GM19023 (cell line): ENCODE results near the gene TNIK.
A peak's percentile ranks its signal among the peaks of the same experiment; 100 is the strongest.

Experiments used
- ATAC-seq: cut with Tn5 transposase; IDR thresholded peaks from one replicate; pipeline ENCODE4 v1.9.1; 2021; ENCODE audit warnings: mild to moderate bottlenecking, moderate library complexity; ENCODE audit not compliant: unreplicated experiment

Gene TNIK

DNA sequence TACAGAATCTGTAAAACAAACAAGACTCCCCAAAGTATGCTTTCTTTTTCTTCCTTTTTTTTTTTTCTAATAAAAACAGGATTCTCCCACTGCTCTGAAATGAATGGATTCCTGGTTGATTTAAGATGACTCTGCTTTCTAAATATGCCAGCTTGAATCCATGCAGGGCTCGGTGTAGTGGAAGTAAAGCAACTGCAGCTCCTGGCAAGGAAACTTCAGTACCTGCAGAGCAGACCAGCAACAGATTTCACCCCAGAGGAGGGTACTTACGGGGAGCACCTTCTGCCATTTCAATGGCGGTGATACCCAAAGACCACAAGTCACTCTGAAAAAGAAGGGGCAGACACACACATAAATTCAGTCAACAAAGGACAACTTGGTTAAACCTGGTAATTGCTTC, 283.1 kb downstream of the TNIK start:
- no peak for ATAC-seq

- ATAC-seq = no peak
These were observed 283.8 kb downstream of the TNIK start for GRCh38 chr3:171176244-171176933.

DNA sequence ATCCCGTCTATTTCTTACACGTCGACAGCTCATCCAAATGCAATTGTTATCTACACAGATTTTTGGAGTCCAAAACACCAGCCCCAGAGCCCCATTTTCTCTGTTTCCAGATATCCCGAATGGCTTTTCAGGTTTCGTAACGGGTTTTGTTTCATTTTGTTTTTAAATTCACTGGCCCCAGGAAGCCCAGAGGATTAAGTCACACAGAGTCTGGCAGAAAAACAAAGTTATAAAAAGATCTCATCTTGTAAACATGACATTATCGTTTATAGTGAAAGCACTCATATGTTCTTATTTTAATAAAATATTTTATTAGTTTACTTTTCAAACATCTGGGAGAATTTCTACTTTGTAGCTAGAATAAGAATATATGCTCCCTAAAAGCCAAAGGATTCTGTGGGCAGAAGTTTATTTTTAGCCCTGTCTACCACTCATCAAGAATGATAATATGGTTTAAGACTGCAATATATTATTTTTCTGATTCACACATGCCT, 284.4 kb downstream of the TNIK start:
- no peak for ATAC-seq

- peak; percentile 53 for ATAC-seq
These were observed 286.5 kb downstream of the TNIK start for GRCh38 chr3:171173736-171174135.

GRCh38 chr3:171172070-171172469, 288.1 kb downstream of the TNIK start:
- no peak for ATAC-seq

DNA sequence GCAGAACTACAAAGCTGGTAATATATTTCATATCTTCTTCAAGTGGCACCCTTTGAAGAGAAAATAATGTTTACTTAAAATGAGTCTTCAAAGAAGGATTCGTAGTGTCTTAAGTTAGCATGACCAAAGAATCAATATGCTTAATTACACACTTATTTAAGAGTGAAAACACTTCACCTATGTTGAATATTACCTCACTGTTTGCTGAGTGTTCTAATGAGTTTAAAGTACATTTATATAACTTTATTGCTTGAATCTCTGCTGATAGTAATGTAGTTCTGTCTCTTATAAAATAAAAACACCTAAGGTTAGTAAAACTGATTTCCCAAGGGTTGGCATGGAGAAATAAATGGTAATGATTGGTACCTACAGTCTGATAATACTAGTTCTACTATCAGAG, 290.3 kb downstream of the TNIK start:
- ATAC-seq = no peak

GRCh38 chr3:171169443-171169842, 290.8 kb downstream of the TNIK start:
- ATAC-seq = no peak

DNA sequence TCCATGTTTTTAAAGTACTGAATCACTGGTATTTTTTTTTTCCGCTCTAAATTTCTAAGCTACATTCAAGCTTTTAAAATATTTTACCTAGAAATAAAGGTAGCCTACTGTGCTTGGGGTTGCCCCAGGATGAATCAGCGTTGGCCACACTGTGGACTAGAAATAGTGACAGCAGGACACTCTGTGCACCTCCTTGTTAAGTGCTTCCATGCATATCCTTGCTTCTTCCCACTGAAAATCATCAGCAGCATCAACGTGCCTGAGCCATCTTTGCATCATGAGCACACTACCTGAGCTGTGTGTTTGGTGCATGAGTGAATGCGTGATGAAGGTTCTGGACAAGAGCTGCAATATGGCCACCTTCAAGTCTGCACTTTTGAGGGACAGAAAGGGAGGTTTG, 291.7 kb downstream of the TNIK start:
- ATAC-seq = no peak

DNA sequence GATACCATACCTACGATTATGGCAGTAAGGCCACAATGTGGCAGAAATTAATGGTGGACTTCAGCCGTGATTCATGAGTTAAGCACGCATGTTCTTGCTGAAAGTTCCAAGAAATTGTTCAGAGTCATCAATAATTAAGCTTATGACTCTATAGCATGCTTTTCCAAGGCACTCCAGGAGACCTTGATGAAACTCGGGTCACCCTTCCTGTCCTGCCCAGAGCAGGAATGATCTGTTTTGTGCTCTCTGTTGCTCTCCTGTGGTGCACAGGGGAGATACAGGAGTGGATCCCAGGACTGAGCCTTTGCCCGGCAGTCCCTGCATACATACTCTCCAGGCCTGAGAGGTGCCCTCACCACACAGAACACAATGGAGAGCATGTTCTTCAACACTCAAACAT, 292.1 kb downstream of the TNIK start:
- no peak for ATAC-seq

DNA sequence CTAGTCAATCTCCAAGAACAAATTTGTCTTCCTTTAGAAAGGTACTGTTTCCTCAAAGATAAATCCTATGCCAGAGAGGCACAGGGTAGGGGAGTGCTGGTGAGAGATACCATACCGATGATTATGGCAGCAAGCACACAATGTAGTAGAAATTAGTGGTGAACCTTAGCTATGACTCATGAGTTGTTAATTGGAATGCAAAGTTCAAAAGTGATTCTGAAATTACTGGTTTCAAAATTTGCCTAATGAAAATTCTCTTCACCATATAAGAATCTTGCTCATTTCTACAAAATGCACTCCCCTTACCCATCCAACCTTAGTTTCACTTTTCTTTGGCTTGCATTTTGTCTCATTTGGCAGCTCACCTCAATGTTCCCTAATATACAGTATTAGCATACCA, 294.2 kb downstream of the TNIK start:
- ATAC-seq = peak; percentile 60

GRCh38 chr3:171165499-171165921, 294.7 kb downstream of the TNIK start:
- ATAC-seq = peak; percentile 56

DNA sequence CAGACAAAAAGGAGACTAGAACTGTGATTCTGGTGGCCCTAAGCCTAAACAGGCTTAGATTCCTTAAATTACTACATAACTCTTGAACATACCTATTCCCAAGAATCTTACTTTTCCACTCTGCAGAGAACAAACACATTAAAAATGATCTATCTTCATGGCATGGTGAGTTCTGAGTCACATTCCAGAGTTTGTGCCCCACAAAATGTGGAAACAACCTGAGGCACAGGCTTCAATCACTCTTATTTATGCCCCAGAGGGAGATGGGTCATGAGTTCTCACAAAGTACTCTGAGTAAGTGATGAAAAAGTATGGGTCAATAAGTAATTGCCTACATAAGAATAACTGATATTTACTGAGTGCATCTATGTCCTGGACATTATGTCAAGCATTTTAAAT, 296.1 kb downstream of the TNIK start:
- ATAC-seq = no peak

DNA sequence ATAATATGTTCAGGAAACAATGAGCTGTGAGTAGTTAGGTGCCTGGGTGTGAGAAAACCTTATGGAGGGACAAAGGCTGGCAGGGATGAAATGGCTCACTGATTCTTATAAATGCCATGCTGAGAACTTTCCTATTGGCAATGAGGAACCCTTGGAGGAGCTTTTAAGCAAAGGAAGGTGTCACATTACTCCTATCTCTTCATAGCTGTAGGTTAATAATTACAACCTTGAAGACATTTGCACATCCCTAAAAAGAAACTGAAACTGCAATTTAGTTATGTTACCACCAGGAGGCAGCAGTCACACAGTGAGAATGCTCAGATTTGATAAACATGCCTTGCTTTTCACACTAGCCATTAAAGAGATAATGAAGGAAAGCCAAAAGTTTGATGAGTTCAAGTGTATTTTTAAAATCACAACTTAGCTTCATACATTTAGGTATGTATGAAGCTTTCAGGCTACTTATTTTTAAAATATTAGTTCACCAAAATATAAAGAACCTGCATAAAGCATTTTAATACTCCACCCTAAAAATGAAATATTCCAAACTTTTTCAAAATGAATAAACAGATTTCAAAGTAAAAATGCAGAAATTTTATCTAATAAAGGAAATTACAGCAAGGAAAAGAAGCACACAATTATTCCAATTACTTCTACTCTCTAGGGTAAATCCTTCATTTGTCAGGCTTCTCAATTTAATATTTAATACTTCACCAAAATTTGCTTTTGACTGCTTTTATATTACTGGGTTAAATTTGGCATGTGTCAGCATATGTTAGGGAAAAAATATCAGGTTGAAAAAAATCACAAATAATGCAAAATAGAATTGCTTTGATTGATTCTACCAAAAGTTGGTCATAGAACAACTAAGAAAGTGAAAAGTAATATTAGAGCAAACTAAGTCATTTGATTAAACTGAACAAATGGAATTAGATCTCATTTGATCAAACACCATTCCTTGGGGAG, 296.8 kb downstream of the TNIK start:
- ATAC-seq = no peak

DNA sequence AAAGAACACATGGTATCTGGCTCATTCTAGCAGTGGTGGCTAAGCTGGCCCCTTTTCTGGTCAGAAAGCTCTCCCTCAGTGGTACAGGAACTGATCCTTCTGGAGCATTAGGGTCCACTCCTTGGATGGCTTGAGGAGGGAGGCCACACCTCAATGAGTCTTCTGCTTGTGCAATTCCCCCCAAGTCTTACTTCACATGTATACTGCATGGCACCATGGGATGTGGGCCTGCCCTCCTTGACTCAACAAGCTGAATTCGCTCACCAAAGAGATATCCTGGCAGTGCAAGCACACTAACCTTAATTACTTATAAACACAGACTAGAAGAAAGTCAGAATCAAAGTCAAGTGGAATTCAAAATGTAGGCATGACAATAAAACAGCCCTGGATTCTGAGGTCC, 299.9 kb downstream of the TNIK start:
- no peak for ATAC-seq

DNA sequence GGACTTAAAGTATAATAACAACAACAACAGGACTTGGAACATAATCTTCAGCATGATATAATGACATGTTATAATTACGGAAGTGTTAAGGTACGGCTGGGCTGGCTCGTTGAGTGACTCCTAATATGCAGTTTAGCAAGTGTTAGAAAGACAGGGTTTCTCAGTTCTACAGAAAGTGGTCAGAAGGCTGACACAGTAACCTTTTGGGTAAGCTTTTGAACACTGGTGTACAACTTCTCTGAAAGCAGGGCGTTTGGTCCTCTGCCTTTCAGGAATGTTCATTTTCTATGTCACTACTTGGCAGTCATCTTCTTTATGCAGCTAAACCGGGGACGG, 300.4 kb downstream of the TNIK start:
- ATAC-seq = no peak

DNA sequence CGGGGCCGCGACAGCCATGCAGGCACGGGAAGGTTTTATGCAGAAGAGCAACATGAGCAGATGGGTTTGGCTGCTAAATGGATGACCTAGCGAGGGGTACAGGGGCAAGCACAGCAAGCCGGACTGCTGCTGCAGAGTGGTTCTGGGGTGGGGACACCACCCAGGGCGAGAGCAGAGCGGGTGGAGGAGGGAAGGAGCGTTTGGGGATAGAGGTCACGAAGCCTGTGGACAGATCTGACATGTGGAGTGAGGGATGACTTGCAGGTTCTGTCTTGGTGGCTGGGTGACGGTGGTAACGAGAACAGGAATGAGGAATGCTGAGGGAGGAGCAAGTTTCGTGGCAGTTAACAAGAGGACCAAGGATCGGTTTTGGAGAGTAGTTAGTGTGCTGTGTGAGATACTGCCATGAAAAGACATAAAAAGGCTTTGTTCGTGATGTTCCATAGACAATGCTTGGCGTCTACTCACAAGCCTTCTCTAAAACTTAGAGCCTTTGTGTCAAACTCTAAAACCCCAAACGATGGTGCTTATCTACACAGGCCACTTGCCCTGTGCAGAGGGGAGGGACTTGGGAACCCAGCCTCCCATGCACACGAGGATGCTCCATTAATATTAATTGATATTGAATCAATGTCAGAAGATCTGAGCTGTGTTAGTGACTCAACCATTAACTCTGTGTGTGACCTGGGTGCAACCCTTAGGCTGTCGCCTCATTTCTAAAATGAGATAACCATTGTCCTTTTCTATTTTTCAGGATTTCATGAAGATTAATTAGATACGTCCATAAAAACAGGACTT, 301.0 kb downstream of the TNIK start:
- no peak for ATAC-seq

GRCh38 chr3:171157980-171158379, 302.2 kb downstream of the TNIK start:
- ATAC-seq = no peak

- no peak for ATAC-seq
These were observed 302.9 kb downstream of the TNIK start for GRCh38 chr3:171157286-171157685.

DNA sequence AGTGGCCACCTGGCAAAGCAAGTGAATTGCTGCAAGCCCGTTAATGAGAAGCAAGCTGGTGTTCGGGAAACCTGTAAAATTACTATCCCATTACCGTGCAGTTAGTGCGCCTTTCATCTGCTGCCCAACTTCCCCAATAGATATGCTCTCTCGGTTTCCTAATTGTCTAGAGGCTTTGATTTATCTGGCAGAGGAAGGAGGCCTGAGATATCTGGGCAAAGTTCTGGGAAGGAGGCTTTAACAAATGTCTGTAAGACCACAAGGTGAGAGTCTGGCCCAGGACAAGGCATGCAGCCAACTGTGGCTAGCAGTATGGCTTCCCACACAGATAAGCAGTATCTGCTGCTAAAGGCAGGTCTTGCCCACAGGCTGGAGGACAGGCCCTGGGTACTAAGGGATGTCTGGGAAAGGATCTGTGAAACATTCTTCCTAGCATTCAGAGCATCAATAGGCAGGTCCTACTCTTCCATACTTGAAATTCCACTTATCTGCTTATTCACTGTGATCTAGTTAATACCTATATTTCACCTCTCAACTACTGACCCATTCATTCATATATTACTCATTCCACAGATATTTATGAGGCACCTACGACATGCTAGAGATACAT, 303.7 kb downstream of the TNIK start:
- no peak for ATAC-seq

DNA sequence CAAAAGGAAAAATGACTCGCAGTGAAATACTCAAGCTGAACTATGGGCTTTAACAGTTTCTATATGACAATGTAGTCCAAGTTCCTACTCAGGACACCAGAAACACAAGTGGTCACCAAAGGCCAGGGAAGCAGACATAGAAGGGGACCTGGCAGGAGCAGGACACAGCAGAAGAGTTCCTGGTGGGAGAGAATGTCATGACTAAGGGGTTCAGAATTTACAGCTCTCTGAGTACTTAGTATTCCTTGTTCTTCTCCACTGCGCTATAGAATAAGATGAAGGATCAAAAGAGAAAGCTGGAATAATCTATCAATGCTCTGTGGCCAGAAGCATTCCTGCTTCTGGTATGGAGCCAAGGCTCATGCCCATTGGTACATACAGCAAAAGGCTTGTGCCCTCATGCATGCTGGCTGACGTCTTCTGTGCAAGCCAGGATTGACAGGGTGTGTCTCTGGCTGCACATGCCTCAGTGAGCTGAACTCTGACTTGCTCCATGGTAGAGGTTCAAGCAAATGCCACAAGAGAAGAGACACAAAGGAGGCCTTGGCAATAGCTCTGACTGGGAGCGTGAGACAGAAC, 305.0 kb downstream of the TNIK start:
- no peak for ATAC-seq

GRCh38 chr3:171150945-171151344, 309.3 kb downstream of the TNIK start:
- ATAC-seq = no peak
